GM12801 (cell line): ENCODE data around the gene LMAN2.

Source experiments
- TF ChIP-seq, protein P1 (sequence below): IDR thresholded peaks from one replicate; pipeline ENCODE4 v1.5.1; 2011; ENCODE audit warnings: control low read depth; ENCODE audit not compliant: insufficient read length; ENCODE audit errors: extremely low read depth

LMAN2 gene

DNA sequence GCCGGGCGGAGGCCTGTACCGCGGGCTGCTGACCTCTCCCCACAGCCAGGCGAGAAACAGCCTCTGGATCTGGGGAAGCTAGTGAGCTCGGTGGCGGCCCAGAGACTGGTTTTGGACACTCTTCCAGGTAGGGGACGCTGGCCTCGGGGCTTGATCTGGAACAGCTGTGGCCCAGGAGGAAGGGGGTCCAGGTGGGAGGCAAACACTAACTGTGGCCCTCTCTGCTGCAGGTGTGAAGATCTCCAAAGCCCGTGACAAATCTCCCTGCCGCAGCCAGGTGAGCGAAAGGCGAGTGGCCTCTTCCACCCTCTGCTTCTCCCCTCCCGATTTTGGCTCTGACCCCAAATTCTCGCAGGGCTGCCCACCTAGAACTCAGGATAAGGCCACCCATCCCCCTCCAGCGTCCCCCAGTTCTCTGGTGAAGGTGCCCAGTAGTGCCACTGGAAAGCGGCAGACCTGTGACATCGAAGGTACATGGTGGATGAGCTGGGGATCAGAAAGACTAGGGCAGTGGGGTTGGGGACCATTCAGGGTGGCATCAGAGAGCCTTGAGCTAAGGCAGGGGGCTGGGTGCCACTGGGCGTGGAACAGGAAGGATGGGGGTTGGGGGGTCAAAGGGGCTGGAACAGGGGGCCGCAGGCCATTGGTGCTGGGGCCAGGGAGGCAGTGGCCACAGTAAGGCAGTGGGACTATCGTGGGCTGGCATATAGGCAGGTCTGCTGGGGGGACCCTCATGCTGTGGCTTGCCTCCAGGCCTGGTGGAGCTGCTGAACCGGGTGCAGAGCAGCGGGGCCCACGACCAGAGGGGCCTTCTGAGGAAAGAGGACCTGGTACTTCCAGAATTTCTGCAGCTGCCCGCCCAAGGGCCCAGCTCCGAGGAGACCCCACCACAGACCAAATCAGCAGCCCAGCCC, 19.9 kb upstream of the LMAN2 start:
- TF ChIP-seq, protein P1, sequence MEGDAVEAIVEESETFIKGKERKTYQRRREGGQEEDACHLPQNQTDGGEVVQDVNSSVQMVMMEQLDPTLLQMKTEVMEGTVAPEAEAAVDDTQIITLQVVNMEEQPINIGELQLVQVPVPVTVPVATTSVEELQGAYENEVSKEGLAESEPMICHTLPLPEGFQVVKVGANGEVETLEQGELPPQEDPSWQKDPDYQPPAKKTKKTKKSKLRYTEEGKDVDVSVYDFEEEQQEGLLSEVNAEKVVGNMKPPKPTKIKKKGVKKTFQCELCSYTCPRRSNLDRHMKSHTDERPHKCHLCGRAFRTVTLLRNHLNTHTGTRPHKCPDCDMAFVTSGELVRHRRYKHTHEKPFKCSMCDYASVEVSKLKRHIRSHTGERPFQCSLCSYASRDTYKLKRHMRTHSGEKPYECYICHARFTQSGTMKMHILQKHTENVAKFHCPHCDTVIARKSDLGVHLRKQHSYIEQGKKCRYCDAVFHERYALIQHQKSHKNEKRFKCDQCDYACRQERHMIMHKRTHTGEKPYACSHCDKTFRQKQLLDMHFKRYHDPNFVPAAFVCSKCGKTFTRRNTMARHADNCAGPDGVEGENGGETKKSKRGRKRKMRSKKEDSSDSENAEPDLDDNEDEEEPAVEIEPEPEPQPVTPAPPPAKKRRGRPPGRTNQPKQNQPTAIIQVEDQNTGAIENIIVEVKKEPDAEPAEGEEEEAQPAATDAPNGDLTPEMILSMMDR, result no peak

DNA sequence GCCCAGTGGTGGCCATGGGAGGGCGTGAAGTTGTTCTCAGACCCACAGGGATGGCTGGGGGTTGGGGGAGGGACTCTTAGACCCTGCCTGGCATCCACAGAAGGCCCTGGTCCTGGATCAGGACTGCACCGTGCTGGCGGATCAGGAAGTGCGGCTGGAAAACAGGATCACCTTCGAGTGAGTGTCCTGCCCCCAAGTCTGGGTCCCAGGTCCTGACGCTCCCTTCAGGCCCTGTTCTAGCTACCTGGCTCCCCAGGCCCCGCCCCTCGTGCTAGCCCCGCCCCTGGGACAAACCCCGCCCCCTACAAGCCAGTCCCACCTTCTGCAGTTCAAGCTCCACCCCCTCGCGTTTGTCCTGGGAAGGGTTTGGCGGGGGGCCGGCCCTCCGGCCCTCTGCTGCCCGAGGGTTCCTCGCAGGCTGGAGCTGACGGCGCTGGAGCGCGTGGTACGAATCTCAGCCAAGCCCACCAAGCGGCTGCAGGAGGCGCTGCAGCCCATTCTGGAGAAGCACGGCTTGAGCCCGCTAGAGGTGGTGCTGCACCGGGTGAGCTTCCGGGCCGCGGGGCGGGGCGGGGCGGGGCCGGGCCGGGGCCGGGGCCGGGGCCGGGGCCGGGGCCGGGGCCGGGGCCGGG, 19.1 kb upstream of the LMAN2 start:
- TF ChIP-seq, protein P1, result no peak

DNA sequence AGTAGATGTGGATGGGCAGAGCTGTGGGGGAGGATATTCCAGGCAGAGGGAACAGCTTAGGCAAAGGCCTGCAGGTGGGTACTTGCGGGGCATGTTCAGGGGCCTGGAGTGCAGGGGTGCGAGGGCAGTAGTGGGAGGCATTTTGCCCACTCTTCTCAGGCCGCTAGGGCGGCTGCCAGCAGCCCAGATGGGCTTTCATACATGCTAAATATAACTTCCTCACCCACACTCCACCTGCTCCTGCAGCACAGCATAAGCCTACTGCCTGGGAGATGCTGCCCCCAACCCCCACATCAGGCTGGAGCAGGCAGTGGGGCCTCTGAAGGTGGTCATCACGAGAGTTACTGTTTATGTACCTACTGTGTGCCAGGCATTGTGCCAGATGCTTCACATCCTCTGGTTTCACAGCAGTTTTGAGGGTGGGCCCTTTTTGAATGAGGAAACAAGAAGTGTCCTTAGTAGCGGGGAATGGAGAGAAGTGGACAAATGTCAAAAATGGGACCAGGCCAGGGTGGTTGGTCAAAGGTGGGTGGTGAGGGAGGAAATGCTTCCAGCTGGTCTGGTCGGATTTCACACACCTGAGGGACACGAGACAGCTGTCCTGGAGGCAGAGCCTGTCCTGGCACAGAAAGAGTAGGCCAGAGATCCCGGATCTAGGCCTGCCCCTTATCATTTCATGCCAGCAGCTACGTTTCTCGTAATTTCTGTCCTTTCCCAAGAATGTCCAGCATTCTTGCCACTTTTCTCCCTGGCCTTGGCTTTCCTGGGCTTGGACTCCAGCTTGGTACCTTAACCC, 18.4 kb upstream of the LMAN2 start:
- TF ChIP-seq, protein P1, result no peak

DNA sequence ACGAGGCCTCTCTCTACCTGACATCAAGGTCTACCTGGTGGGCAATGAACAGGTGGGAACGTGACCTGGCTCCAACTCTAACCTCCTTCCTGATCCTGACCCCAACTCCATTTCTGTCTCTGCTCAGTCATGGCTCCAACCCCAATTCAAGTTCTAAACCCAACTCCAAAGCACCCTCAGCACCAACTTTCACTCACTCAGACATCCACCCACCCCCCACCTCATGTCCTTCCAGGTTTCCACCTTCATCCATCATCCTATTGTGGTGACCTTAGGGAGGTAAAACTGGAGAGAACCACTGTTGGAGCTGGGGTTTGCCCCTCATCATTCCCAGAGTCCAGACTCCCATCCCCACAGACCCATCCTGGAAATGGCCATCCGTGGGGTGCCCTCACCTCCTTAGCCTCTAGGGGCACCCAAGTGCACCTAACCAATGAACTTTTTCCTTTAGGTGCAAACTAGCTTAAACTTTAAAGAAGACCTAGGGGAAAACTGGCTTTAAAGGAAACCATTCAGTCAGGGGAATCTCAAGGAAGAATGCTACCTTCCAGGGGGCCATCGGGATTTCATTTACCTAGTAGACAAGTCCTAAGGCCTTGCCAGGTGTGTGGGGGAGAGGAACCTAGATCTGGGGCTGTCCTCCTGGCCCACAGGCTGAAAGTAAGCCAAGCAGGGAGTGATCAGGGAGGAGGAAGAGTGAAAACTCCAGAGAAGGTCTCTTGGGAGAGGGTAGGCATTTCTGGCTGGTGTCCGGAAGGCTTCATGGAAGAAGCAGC, 17.6 kb upstream of the LMAN2 start:
- TF ChIP-seq, protein P1, result no peak

DNA sequence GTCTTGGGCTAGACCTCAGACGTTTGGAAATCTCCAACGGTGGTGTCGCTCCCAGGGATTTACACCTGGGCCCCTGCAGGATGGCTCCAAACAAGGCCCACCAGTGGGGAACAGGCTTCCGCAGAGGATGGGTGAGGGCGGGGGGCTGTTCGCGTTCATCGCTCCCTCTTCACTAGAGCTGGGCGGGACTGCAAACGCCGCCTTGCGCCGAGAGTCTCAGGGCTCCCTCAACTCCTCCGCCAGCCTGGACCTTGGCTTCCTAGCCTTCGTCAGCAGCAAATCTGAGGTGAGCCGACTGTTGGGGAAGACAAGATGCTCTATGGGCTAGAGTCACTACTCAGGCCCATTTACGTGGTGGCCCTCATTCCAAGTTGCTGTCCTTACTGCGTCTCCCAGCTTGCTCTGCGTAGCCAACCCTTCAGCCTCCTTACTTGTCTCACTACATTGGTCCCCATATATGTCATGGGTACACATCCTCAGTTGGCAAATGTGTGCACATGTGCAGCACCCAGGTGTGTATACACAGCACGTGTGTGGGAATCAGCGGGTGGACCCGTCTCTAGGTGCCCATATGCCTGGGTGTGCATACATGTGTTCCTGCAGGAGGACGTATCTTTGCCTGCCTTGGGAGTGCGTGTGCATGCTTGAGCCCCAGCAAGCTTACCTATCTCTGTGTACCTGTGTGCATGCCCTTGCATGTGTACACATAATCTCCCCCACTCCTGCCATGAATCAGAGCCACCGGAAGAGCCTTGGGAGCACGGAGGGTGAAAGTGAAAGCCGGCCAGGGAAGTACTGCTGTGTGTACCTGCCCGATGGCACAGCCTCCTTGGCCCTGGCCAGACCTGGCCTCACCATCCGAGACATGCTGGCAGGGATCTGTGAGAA, 16.8 kb upstream of the LMAN2 start:
- TF ChIP-seq, protein P1, result no peak

DNA sequence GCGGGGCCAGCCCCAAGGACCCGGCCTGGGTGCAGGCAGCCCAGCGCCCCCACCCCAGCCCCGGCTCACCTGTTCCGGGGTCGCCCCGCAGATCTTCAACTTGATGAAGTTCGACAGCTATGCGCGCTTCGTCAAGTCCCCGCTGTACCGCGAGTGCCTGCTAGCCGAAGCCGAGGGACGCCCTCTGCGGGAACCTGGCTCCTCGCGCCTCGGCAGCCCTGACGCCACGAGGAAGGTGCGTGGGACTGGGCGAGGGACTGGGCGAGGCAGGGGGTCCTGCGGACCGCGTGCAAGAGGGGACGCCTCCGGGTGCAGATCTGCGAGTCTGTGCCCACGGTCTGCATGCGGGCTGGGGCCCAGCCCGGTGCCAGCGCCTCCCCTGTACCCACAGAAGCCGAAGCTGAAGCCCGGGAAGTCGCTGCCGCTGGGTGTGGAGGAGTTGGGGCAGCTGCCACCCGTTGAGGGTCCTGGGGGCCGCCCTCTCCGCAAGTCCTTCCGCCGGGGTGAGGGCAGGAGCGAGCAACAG, 15.9 kb upstream of the LMAN2 start:
- TF ChIP-seq, protein P1, result no peak
